Tongue (tissue), 2 donors: ENCODE results near the gene FASTKD1. TPM values are rescaled to one million over a fixed set of nuclear protein-coding genes. Genes with fewer than 3 reads are reported as not detected.

ENCODE experiments used
- DNase-seq: peaks from one replicate; pipeline ENCODE4 v3.0.0-alpha.2; 2015
- total RNA-seq: library from RNA; depleted of rRNA; stranded (reverse); fragments of >200 nt; gene quantifications from one replicate; pipeline ENCODE4 v1.2.3, GENCODE V29; 2014

The FASTKD1 gene
- total RNA-seq, 1 donor from 2014 or later: 38.6 TPM

DNA sequence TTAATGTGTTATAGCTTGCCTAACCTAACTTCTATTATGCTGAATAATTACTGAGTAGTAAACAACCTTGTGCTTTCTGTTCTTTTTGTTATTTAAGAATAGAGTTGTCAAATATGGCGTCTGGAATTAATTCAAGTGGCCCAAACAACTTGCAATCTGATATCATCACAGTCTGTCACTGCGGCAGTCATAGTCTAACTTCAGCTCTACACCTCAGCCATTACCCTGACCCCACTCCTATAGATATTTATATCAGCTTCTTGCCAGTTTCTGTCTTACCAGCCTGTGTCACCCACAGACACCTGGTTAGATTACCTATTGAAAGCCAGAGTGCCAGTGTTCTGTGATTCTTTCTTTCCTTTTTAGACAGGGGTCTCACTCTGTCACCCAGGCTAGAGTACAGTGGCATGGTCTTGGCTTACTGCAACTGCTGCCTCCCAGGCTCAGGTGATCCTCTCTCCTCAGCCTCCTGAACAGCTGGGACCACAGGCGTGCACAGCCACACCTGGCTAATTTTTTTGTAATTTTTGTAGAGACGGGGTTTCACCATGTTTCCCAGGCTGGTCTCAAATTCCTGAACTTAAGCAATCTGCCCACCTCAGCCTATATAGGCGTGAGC is 78.2 kb downstream of the FASTKD1 start:
- no peak for DNase-seq

DNA sequence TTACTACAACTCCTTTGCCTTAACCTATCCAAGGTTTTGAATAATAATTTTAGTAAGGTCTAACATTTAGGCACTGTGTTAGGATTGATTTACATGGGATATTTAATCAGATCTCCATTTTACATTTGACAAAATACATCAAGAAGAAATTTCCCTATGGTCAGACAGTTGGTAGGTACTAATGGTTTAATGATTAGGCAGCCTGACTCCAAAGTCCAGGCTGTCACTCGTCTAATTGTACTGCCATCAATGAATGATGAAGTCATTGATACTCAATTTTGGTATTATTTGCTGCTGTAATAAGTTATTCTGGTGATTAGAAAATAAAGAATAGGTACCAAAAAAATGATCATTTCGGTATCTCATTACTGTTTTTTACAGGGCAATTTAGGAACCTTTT is 80.3 kb downstream of the FASTKD1 start:
- DNase-seq: no peak

DNA sequence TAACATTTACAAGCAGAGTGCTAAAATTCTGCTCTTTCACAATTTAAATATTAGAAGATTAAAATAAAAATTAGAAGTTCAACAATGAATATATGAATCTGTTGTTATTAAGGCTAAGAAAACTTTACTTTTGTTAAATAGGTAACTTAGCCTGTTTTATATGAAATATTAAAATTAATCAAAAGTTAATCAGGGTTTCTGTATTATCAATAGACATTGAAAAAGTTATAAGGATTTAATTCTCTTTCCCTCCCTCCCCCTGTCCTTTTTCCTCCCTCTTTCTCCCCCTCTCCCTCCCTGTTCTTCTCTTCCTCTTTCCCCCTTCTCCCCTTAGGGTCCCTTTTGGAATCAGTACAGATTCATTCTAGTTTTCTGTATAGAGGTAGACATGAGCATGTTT is 82.3 kb downstream of the FASTKD1 start:
- DNase-seq: no peak

DNA sequence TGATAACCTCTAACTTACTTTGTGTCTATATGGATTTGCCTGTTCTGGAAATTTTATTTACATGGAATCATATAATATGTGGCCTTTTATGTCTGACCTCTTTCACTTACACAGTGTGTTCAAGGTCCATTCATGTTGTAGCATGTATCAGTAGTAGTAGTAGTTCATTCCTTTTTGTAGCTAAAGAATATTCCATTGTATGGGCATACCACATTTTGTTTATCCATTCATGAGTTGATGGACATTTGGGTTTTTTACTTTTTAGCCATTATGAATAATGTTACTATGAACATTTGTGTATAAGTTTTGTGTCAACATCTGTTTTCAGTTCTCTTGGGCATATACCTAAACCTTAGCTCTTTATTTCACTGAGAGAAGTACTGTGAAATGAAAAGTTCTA is 82.8 kb downstream of the FASTKD1 start:
- DNase-seq: no peak

DNA sequence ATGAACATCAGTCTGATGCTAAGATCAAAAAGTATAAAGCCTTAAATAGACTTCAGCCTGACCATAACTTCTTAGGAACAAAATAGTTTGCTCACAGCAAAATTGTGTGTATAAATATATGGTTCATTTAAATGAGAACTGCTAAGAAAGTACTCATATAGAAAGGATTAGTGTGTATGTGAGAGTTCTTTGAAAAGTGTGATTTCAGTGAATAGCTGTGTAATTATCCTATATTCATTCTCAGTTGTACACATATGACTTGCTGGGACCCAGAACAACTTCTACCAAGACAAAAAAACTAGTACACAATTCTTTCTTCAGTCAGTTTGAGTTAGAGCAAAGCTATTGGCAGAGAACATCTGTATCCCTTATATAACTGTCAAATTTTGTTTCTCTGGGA is 87.2 kb downstream of the FASTKD1 start:
- DNase-seq: no peak

DNA sequence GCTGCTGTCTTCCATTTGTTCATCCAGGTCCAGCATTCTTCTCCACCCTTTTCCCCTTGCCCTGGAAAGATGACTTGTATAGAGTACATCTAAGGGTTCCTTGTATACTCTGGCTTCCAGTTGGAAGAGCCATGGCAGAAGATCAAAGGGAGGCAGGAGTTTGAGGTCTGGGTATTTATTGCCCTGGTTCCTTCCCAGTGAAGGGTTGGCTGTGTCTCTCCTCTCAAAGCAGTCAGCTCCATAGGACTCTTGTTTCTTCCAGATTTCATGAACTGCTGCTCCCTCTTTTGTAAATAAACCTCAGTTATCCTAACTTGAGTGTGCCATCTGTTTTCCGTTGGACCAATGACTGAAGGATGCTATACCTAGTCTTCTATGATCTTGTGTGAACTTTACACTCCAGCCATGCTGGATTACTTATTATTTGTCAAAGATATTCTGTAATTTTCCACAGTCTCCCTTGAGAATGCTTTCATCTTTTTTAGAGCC is 88.0 kb downstream of the FASTKD1 start:
- no peak for DNase-seq

DNA sequence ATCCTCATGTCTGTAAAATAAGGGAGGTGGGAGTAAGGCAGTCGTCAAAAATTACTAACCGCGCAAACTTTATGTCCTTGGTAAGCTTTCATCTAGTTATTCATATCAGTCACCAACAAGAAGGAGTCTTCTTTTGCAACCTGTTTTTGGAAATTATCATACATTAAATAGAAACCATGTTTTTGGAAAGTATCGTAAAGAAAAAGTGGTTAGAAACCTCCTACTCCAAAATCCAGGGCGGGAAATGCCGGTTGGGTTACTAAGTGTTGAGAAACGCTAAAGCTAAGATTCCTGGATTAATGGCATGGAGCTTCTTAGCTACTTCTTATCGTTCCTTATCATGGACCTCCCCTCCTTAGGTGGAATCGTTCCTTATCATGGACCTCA is 93.6 kb downstream of the FASTKD1 start:
- peak; percentile 21 for DNase-seq

Other genes with a start within 250 kb of the FASTKD1 start
- 0.10 TPM for gene LRP2, start 211.3 kb downstream of the FASTKD1 start, total RNA-seq
- 12.2 TPM for gene BBS5, start 94.4 kb downstream of the FASTKD1 start, total RNA-seq
- gene KLHL41, start 64.2 kb downstream of the FASTKD1 start, total RNA-seq: 2,840 TPM
- 46.1 TPM for gene PPIG, start 10.5 kb upstream of the FASTKD1 start, total RNA-seq
- not detected for gene CFAP210, start 120.5 kb upstream of the FASTKD1 start, total RNA-seq
- gene PHOSPHO2, start 120.6 kb upstream of the FASTKD1 start, total RNA-seq: 5.0 TPM
- 55.1 TPM for gene KLHL23, start 160.0 kb upstream of the FASTKD1 start, total RNA-seq
- 72.5 TPM for gene SSB, start 225.0 kb upstream of the FASTKD1 start, total RNA-seq